ENCODE measurements around the gene CATSPERE. TPM values are rescaled to one million over a fixed set of nuclear protein-coding genes. Genes with fewer than 3 reads are reported as not detected.

CATSPERE gene
- total and polyA plus RNA-seq, 10 of the 15 experiments (the other 5 are each of a cell fraction or from before 2014, with no cell fraction given): 0.04 to 0.24 (median 0.17) TPM; not detected in 3

- H3K9ac ChIP-seq (ENCODE audit: control insufficient read depth, insufficient read depth, low read length): no peak overlapping the region
- ATAC-seq: no peak
- no peaks in the 10 kb centered on the region for H3K36me3 ChIP-seq (ENCODE audit: control insufficient read depth in 2 of 2, insufficient read depth in 2 of 2, low read length in 1 of 2)
- DNase-seq (ENCODE audit: low read depth, low spot score): no peak
- ChIA-PET CTCF (no interaction called here), POLR2A (no interaction called here), RAD21 (ENCODE audit: unreplicated experiment) (no interaction called here), SMC1A (ENCODE audit: uncharacterized antibody, unreplicated experiment) (interaction anchor here (1.0 kb wide), 1 partner anchor 10 kb away, joined by 3 read pairs; no protein-coding TSS in a partner anchor)
- no peak for FAIRE-seq
- H3K27me3 ChIP-seq (replicated peaks in 1 of 2; ENCODE audit: control insufficient read depth in 2 of 2, insufficient read depth in 2 of 2, low read length in 1 of 2): no peaks in the 10 kb centered on the region
- no peak overlapping the region for H3K4me2 ChIP-seq (ENCODE audit: control insufficient read depth, insufficient read depth)
- 29% methylated on average over 6 of the region's 6 CpGs for WGBS (ENCODE audit: insufficient coverage, insufficient replicate concordance, low lambda C conversion rate, missing lambda C conversion rate)
- no peak overlapping the region for H3K27ac ChIP-seq (ENCODE audit: control insufficient read depth, insufficient read depth)
- H3K4me1 ChIP-seq (ENCODE audit: control insufficient read depth, insufficient read depth, low read length): no peaks in the 10 kb centered on the region
- no peak overlapping the region for H2AFZ ChIP-seq (ENCODE audit: control insufficient read depth, low read depth, low read length)
- TF ChIP-seq MEF2B (IDR thresholded peaks at IDR 0.05; ENCODE audit: partially characterized antibody, poor library complexity, severe bottlenecking) (no peak), NFYB (IDR thresholded peaks at IDR 0.05; ENCODE audit: insufficient read depth, low read depth, low read length) (no peak), CBX5 (IDR thresholded peaks at IDR 0.05; ENCODE audit: low read depth) (no peak), USF2 (IDR thresholded peaks at IDR 0.05; ENCODE audit: borderline replicate concordance, low read depth, low read length) (no peak), RB1 (IDR thresholded peaks at IDR 0.05; ENCODE audit: borderline replicate concordance) (no peak), MYC (IDR thresholded peaks at IDR 0.05; ENCODE audit: insufficient read depth, insufficient read length, insufficient replicate concordance, low read length, severe bottlenecking) (no peak), MTA2 (IDR thresholded peaks at IDR 0.05; ENCODE audit: low read depth) (no peak), BCL3 (IDR thresholded peaks at IDR 0.05; ENCODE audit: borderline replicate concordance, insufficient read depth, low read depth, low read length, poor library complexity, severe bottlenecking) (no peak), BCLAF1 (IDR thresholded peaks at IDR 0.05) (no peak), TBL1XR1 (IDR thresholded peaks at IDR 0.05; ENCODE audit: low read depth, low read length) (no peak), REST (IDR thresholded peaks at IDR 0.05; ENCODE audit: low read depth, low read length) (no peak), HSF1 (IDR thresholded peaks at IDR 0.05; ENCODE audit: low read depth, low read length) (no peak)
- H3K9me3 ChIP-seq (replicated peaks; ENCODE audit: control insufficient read depth, insufficient read depth, low read length): no peaks in the 10 kb centered on the region
- intact Hi-C loops (cut with micrococcal nuclease; ENCODE audit: unreplicated experiment) (no loop called here), in situ Hi-C loops (cut with MboI) (no loop called here)
- H4K20me1 ChIP-seq (ENCODE audit: control insufficient read depth, insufficient read depth): no peaks in the 10 kb centered on the region
- no TSS peak for BruUV-seq (replicated peaks)
- H3K4me3 ChIP-seq: no peak overlapping the region
- no peaks in the 10 kb centered on the region for H3K79me2 ChIP-seq (ENCODE audit: control insufficient read depth, insufficient read depth, low read length)
Observed at GRCh38 chr1:244552336-244552735, 91.3 kb downstream of the CATSPERE start.

All from GM12878 (cell line).